Measurements from ENCODE around the gene IGLON5.

DNA sequence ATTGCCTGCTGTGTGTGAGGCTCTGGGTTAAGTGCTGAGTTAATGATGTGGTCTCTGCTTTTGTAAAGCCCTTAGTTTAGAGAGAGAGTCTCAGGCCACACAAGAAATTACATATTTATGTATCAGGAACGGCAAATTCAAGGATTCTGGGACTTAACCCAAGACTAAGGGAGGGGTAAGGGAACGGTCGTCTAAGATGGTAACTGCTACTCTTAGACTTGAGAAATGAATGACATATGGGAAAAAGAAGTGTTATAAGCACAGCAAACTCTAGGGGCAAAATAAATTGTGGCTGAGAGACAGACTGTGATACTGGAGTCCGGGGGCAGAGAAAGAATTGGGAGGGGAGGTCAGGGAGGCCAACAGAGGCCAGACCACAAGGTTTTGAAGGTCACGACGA is 20.3 kb downstream of the IGLON5 start:
- TF ChIP-seq, protein P1, sequence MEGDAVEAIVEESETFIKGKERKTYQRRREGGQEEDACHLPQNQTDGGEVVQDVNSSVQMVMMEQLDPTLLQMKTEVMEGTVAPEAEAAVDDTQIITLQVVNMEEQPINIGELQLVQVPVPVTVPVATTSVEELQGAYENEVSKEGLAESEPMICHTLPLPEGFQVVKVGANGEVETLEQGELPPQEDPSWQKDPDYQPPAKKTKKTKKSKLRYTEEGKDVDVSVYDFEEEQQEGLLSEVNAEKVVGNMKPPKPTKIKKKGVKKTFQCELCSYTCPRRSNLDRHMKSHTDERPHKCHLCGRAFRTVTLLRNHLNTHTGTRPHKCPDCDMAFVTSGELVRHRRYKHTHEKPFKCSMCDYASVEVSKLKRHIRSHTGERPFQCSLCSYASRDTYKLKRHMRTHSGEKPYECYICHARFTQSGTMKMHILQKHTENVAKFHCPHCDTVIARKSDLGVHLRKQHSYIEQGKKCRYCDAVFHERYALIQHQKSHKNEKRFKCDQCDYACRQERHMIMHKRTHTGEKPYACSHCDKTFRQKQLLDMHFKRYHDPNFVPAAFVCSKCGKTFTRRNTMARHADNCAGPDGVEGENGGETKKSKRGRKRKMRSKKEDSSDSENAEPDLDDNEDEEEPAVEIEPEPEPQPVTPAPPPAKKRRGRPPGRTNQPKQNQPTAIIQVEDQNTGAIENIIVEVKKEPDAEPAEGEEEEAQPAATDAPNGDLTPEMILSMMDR (IDR thresholded peaks at IDR 0.05; ENCODE audit: low read depth, low read length), result no peak
- TF ChIP-seq MYC (IDR thresholded peaks at IDR 0.05; ENCODE audit: low read depth, low read length), result no peak
- TF ChIP-seq, protein P2, sequence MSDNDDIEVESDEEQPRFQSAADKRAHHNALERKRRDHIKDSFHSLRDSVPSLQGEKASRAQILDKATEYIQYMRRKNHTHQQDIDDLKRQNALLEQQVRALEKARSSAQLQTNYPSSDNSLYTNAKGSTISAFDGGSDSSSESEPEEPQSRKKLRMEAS (IDR thresholded peaks at IDR 0.05; ENCODE audit: low read depth, low read length), result no peak
- no peak for TF ChIP-seq POLR2A (IDR thresholded peaks at IDR 0.05; ENCODE audit: extremely low read depth, insufficient read length)

Measured in NB4 (cell line).